Adrenal gland (tissue), 5 donors: ENCODE results near the gene FAM8A1.

Source experiments
- POLR2A ChIP-seq, 2 donors: fragments of 450-650 bp; IDR thresholded peaks; one replicate each; pipeline ENCODE4 v1.6.1; 2017; ENCODE audit warnings: antibody characterized with exemption in 2 of 2, mild to moderate bottlenecking in 2 of 2, moderate library complexity in 1 of 2
- TF ChIP-seq, protein P1 (sequence below), 6 experiments: fragments of 450-650 bp in 4 of 6; fragments of 200-600 bp in 2 of 6; sonication (generic) in 1 of 6; IDR thresholded peaks; 1 replicate in 5 of 6; 2 replicates in 1 of 6; pipeline versions ENCODE4 v1.5.1 to v1.8.0; 2016 to 2021; ENCODE audit warnings: antibody characterized with exemption in 6 of 6, mild to moderate bottlenecking in 2 of 6, moderate library complexity in 1 of 6
- donor health status: DM: no; HTN: no; CAD: no.

- TF ChIP-seq, protein P1, sequence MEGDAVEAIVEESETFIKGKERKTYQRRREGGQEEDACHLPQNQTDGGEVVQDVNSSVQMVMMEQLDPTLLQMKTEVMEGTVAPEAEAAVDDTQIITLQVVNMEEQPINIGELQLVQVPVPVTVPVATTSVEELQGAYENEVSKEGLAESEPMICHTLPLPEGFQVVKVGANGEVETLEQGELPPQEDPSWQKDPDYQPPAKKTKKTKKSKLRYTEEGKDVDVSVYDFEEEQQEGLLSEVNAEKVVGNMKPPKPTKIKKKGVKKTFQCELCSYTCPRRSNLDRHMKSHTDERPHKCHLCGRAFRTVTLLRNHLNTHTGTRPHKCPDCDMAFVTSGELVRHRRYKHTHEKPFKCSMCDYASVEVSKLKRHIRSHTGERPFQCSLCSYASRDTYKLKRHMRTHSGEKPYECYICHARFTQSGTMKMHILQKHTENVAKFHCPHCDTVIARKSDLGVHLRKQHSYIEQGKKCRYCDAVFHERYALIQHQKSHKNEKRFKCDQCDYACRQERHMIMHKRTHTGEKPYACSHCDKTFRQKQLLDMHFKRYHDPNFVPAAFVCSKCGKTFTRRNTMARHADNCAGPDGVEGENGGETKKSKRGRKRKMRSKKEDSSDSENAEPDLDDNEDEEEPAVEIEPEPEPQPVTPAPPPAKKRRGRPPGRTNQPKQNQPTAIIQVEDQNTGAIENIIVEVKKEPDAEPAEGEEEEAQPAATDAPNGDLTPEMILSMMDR (IDR thresholded peaks at IDR 0.05), result no peak
- TF ChIP-seq POLR2A (IDR thresholded peaks at IDR 0.05), result no peak
Observed at GRCh38 chr6:17565399-17565798, 34.7 kb upstream of the FAM8A1 start.
